Measurements from ENCODE around the gene MACROD2. TPM values are rescaled to one million over a fixed set of nuclear protein-coding genes. Genes with fewer than 3 reads are reported as not detected.

MACROD2 gene
- total RNA-seq, 4 donors from 2014 or later, result 1.8 to 4.8 (median 2.9) TPM

DNA sequence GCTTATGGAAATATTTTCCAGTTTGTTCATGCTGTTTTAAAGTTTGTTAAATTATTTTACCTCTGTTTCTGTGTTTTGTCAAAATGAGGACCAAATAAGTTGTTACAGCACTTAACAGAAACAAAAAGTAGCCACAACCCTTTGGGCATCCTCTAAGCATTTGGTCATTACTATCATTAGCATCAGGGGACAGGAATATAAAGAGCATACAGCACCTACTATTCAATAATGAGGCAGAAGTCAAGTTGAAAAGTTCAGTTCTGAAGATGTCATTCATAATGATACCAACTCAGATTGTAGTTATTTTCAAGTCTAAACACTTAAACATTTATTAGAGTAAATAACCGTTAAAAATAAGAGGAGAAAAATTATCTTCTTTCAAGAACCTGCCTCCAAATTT is 1204.4 kb downstream of the MACROD2 start:
- Histone ChIP-seq H3K9me3 (no peaks in the 10 kb centered on the region), H3K36me3 (no peaks in the 10 kb centered on the region), H3K27ac (no peak overlapping the region), H3K4me3 (no peak overlapping the region), H3K27me3 (no peaks in the 10 kb centered on the region), H3K4me1 (no peaks in the 10 kb centered on the region)
- TF ChIP-seq, protein P1, sequence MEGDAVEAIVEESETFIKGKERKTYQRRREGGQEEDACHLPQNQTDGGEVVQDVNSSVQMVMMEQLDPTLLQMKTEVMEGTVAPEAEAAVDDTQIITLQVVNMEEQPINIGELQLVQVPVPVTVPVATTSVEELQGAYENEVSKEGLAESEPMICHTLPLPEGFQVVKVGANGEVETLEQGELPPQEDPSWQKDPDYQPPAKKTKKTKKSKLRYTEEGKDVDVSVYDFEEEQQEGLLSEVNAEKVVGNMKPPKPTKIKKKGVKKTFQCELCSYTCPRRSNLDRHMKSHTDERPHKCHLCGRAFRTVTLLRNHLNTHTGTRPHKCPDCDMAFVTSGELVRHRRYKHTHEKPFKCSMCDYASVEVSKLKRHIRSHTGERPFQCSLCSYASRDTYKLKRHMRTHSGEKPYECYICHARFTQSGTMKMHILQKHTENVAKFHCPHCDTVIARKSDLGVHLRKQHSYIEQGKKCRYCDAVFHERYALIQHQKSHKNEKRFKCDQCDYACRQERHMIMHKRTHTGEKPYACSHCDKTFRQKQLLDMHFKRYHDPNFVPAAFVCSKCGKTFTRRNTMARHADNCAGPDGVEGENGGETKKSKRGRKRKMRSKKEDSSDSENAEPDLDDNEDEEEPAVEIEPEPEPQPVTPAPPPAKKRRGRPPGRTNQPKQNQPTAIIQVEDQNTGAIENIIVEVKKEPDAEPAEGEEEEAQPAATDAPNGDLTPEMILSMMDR (IDR thresholded peaks at IDR 0.05), result no peak
- no peak for TF ChIP-seq POLR2A (IDR thresholded peaks at IDR 0.05)
- intact Hi-C loops (cut with DNase I), result no loop called here
- no peak for DNase-seq
- WGBS, 2 donors, result 65 to 81% methylated on average over 1 of the region's 1 CpG

- intact Hi-C loops (cut with DNase I), result no loop called here
These were observed 1204.8 kb downstream of the MACROD2 start for GRCh38 chr20:15200147-15200565.

DNA sequence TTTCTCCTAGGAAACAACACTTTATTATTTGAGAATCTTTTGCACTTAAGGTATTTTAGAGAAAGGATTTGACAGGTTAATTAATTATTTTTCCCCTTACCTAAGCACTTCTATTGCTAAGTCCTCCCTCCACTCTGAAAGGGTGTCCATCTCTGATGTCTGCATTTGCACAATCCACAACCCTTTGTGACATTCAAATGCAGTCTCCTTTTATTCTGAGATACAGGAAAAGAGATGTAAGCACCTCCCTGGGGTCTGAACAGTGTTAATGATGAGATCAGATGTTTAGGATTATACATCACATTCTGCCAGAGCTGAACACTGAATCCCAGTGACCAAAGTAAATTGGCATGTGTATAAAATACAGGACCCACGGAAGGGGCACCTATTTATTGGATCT is 1206.3 kb downstream of the MACROD2 start:
- WGBS, 2 donors, result 67 to 71% methylated on average over 1 of the region's 1 CpG
- intact Hi-C loops (cut with DNase I), result no loop called here
- H3K27ac ChIP-seq, result no peak overlapping the region

More at GRCh38 chr20:15200147-15200565, 1204.8 kb downstream of the MACROD2 start:
- Histone ChIP-seq H3K27ac (no peak overlapping the region), H3K4me1 (no peaks in the 10 kb centered on the region), H3K9me3 (no peaks in the 10 kb centered on the region), H3K36me3 (no peaks in the 10 kb centered on the region), H3K27me3 (no peaks in the 10 kb centered on the region), H3K4me3 (no peak overlapping the region)
- WGBS, 2 donors, result 73 to 89% methylated on average over 1 of the region's 1 CpG
- TF ChIP-seq POLR2A (IDR thresholded peaks at IDR 0.05), result no peak
- TF ChIP-seq, protein P1 (IDR thresholded peaks at IDR 0.05), result no peak
- no peak for DNase-seq

GRCh38 chr20:15204234-15204633 is 1208.9 kb downstream of the MACROD2 start:
- Histone ChIP-seq H3K9me3 (no peaks in the 10 kb centered on the region), H3K27ac (no peak overlapping the region), H3K4me3 (no peak overlapping the region), H3K36me3 (no peaks in the 10 kb centered on the region), H3K27me3 (no peaks in the 10 kb centered on the region), H3K4me1 (no peaks in the 10 kb centered on the region)
- intact Hi-C loops (cut with DNase I), result no loop called here
- 86 to 87% methylated on average over 5 of the region's 5 CpGs for WGBS, 2 donors
- DNase-seq, result no peak
- no peak for TF ChIP-seq POLR2A (IDR thresholded peaks at IDR 0.05)

More for the DNA sequence above, 1206.3 kb downstream of the MACROD2 start:
- Histone ChIP-seq H3K4me3 (no peak overlapping the region), H3K36me3 (no peaks in the 10 kb centered on the region), H3K27me3 (no peaks in the 10 kb centered on the region), H3K4me1 (no peaks in the 10 kb centered on the region), H3K9me3 (no peaks in the 10 kb centered on the region)
- no peak for DNase-seq
- no peak for TF ChIP-seq POLR2A (IDR thresholded peaks at IDR 0.05)
- TF ChIP-seq, protein P1 (IDR thresholded peaks at IDR 0.05), result no peak

DNA sequence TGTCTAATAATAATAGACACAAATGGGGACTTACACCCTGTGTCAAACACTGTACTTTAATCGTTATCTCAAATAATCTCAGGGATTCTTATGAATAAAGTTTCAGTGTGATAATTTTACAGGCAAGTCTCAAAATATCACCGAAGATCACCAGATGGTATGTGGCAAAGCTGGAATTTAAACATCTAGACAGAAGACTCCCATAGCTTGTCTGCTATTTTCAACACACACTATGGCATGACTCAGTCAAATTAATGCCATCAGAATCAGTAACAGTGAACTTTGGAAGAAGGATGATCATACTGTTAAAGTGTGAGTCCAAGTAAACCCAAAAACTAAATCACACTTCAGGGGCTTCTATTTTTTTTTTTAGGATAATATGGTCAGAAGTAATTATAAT is 1209.7 kb downstream of the MACROD2 start:
- Histone ChIP-seq H3K4me3 (no peak overlapping the region), H3K27me3 (no peaks in the 10 kb centered on the region), H3K9me3 (no peaks in the 10 kb centered on the region), H3K27ac (no peak overlapping the region), H3K36me3 (no peaks in the 10 kb centered on the region), H3K4me1 (no peaks in the 10 kb centered on the region)
- 74 to 94% methylated on average over 2 of the region's 2 CpGs for WGBS, 2 donors
- intact Hi-C loops (cut with DNase I), result no loop called here
- TF ChIP-seq POLR2A (IDR thresholded peaks at IDR 0.05), result no peak
- TF ChIP-seq, protein P1 (IDR thresholded peaks at IDR 0.05), result no peak
- DNase-seq, result no peak

DNA sequence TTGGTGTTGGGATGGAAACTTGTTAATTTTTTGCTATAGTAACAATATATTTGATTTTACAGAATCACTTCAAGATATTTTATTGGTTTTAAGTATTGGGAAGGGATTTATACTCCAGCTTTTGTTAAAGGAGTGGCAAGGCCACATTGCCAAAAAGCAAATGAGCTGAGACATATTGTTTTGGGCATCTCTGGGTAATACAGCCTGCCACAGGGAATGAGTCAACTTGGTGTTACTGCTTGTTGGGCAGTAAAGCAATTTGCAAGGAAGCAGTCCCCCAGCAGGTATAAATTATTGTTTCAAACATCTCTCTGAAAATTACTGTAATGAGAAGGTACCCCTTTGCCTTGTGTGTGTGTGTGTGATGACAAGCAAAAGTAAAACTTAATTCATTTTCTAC is 1210.4 kb downstream of the MACROD2 start:
- no peaks in the 10 kb centered on the region for H3K4me1 ChIP-seq
- DNase-seq, result no peak
- no peak overlapping the region for H3K4me3 ChIP-seq
- no peak overlapping the region for H3K27ac ChIP-seq
- TF ChIP-seq, protein P1 (IDR thresholded peaks at IDR 0.05), result no peak
- TF ChIP-seq POLR2A (IDR thresholded peaks at IDR 0.05), result no peak
- H3K9me3 ChIP-seq, result no peaks in the 10 kb centered on the region
- no peaks in the 10 kb centered on the region for H3K27me3 ChIP-seq
- H3K36me3 ChIP-seq, result no peaks in the 10 kb centered on the region
- intact Hi-C loops (cut with DNase I), result no loop called here
